Ascending aorta (tissue), 2 donors: Measurements from ENCODE around the gene GALNT9. TPM values are rescaled to one million over a fixed set of nuclear protein-coding genes. Genes with fewer than 3 reads are reported as not detected.

Experiments
- DNase-seq, 2 donors: peaks; one replicate each; pipeline ENCODE4 v3.0.0-alpha.2; 2019; ENCODE audit warnings: low spot score in 2 of 2
- H3K27ac ChIP-seq, 2 donors: fragments of 200-600 bp; sonication (generic); one replicate each; pipeline ENCODE4 v1.5.1; 2016 to 2017; ENCODE audit warnings: mild to moderate bottlenecking in 1 of 2
- H3K27me3 ChIP-seq: fragments of 200-600 bp; sonication (generic); one replicate; pipeline ENCODE4 v1.5.1; 2017
- H3K36me3 ChIP-seq, 2 donors: fragments of 200-600 bp; sonication (generic); one replicate each; pipeline ENCODE4 v1.5.1; 2016
- H3K4me1 ChIP-seq, 2 donors: fragments of 200-600 bp; sonication (generic); one replicate each; pipeline ENCODE4 v1.5.1; 2016 to 2017; ENCODE audit warnings: mild to moderate bottlenecking in 1 of 2
- H3K4me3 ChIP-seq, 2 donors: fragments of 200-600 bp; sonication (generic); one replicate each; pipeline ENCODE4 v1.5.1; 2016 to 2017; ENCODE audit warnings: mild to moderate bottlenecking in 1 of 2
- H3K9me3 ChIP-seq, 2 donors: fragments of 200-600 bp; sonication (generic); one replicate each; pipeline ENCODE4 v1.5.1; 2016
- intact Hi-C: fragments of 100-400 bp; cut with DNase I; formaldehyde crosslinking; loops from one replicate; pipeline ENCODE4 v1.15.1; 2023
- total RNA-seq: library from RNA; depleted of rRNA; stranded (reverse); fragments of >200 nt; gene quantifications from one replicate; pipeline ENCODE4 v1.1.0, GENCODE V29; 2016
- TF ChIP-seq, protein P1 (sequence below), 3 experiments: fragments of 200-600 bp in 2 of 3; fragments of 450-650 bp in 1 of 3; sonication (generic) in 2 of 3; IDR thresholded peaks; one replicate each; pipeline ENCODE4 v1.5.1; 2016 to 2019; ENCODE audit warnings: antibody characterized with exemption in 3 of 3, mild to moderate bottlenecking in 1 of 3, moderate library complexity in 1 of 3

Gene GALNT9
- total RNA-seq, 1 donor from 2014 or later, result not detected

DNA sequence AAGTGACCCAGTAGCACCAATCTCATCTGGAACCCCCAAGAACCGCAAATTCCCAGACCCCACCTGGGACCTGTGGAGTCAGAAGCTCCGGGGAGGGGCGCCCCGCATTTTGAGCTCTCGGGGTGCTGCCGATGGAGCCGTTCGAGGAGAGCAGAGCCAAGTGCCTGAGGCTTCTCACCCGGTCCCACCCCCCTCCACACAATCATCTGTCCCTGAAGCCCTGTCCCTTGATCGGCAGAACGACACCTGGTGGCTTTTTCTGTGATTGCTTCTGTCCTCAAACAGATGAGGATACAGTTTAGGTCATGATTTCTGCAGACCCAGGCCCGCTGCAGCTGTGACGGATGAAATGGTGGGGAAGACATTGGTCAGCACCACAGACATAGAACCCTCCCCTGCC is 110.5 kb downstream of the GALNT9 start:
- TF ChIP-seq, protein P1, sequence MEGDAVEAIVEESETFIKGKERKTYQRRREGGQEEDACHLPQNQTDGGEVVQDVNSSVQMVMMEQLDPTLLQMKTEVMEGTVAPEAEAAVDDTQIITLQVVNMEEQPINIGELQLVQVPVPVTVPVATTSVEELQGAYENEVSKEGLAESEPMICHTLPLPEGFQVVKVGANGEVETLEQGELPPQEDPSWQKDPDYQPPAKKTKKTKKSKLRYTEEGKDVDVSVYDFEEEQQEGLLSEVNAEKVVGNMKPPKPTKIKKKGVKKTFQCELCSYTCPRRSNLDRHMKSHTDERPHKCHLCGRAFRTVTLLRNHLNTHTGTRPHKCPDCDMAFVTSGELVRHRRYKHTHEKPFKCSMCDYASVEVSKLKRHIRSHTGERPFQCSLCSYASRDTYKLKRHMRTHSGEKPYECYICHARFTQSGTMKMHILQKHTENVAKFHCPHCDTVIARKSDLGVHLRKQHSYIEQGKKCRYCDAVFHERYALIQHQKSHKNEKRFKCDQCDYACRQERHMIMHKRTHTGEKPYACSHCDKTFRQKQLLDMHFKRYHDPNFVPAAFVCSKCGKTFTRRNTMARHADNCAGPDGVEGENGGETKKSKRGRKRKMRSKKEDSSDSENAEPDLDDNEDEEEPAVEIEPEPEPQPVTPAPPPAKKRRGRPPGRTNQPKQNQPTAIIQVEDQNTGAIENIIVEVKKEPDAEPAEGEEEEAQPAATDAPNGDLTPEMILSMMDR (IDR thresholded peaks at IDR 0.05), result peak in 2 of 3 experiments; percentile 10 to 25
- Histone ChIP-seq H3K36me3 (no peaks in the 10 kb centered on the region), H3K4me3 (no peak overlapping the region), H3K27ac (no peak overlapping the region), H3K9me3 (no peaks in the 10 kb centered on the region), H3K27me3 (no peaks in the 10 kb centered on the region), H3K4me1 (no peaks in the 10 kb centered on the region)
- intact Hi-C loops, result no loop called here
- DNase-seq, result no peak

DNA sequence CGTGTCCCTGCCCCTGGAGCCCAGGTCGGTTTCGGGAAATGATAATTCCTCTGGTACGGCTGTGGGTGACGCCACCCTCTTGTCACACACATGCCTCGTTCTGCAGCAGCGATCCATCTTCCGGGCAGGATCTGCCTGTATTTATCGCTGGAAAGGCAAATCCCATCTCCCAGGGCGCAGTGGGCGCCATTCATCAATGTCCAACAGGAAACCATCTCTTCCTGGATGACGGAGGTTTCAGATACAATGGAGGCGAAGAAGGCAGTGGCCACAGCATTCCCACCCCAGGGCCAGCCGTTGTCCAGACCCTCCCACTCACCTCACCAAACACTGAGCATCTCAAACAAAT is 110.9 kb downstream of the GALNT9 start:
- intact Hi-C loops, result no loop called here
- no peak for DNase-seq

DNA sequence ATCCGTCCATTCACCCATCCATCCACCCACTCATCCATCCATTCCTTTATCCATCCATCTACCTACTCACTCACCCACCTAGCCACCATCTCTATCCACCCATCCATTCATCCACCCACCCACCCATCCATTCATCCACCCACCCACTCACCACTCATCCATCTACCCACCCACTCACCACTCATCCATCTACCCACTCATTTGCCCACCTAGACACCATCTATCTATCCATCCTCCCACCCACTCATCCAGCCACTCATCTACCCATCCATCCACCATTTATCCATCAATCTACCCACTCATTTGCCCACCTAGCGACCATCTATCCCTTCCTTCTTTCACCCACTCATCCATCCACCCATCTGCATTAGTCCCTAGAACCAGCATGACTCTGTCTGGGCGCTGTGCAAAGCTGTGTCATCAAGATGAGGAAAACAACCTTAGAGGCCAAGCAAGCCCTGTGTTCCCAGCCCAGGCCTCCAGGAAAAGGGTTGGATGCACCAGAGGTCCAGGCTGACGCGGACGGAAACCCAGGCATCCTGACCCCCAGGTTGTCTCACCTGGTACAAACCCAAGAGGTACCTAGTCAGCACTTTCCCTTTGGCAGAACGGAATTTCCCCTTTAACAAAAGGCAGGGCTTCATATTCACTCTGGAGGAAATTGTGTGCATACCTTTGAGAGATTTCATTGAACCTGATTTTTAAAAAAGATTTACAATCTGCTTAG is 111.4 kb downstream of the GALNT9 start:
- TF ChIP-seq, protein P1 (IDR thresholded peaks at IDR 0.05), result no peak
- DNase-seq, result no peak
- H3K27me3 ChIP-seq, result no peaks in the 10 kb centered on the region
- intact Hi-C loops, result no loop called here
- no peaks in the 10 kb centered on the region for H3K9me3 ChIP-seq
- no peaks in the 10 kb centered on the region for H3K36me3 ChIP-seq
- H3K27ac ChIP-seq, result no peak overlapping the region
- H3K4me1 ChIP-seq, result no peaks in the 10 kb centered on the region
- H3K4me3 ChIP-seq, result no peak overlapping the region

More for the DNA sequence above, 110.9 kb downstream of the GALNT9 start:
- Histone ChIP-seq H3K4me3 (no peak overlapping the region), H3K36me3 (no peaks in the 10 kb centered on the region), H3K4me1 (no peaks in the 10 kb centered on the region), H3K27me3 (no peaks in the 10 kb centered on the region), H3K27ac (no peak overlapping the region), H3K9me3 (no peaks in the 10 kb centered on the region)
- TF ChIP-seq, protein P1 (IDR thresholded peaks at IDR 0.05), result no peak

DNA sequence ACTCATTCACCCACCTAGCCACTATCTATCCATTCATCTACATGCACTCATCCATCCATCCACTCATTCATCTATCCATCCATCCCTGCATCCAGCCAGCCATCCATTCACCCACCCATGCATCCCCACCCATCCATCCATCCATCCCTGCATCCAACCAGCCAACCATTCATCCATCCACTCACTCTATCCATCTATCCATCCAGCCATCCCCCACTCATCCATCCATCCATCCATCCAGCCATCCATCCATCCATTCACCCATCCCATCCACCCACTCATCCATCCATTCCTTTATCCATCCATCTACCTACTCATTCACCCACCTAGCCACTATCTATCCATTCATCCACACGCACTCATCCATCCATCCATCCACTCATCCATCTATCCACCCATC is 112.0 kb downstream of the GALNT9 start:
- no peaks in the 10 kb centered on the region for H3K9me3 ChIP-seq
- no peaks in the 10 kb centered on the region for H3K27me3 ChIP-seq
- intact Hi-C loops, result no loop called here

DNA sequence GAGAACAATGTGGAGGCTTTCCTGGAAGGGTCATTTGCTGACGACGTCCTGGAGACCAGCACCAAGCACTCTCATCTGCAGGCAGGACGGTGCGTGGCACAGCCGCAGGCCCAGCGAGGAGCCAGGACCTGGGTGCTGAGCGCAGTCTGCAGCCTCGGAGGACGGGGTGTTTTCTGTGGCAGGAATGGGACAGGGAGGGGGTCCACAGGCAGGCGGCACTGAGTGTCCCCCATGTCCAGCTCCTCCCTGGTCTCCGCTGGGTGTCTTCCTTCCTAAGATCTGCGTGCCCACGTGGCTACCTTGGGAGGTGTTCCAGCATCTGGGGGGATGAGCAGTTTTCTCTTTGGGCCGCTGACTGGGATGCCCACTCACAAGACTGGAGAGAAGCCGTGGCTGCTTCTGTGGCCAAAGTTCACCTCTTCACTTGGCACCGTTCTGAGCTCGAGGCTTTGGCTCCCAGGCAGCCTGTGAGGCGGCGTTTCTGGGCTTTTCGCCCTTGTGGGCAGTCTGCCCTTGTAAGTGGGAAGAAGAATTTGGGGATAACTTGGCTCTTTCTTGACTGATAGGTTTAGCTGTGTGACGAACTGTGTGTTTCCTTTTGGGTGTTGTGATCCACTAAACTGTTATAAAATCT is 112.9 kb downstream of the GALNT9 start:
- intact Hi-C loops, result no loop called here
- Histone ChIP-seq H3K27ac (no peak overlapping the region), H3K27me3 (no peaks in the 10 kb centered on the region), H3K36me3 (no peaks in the 10 kb centered on the region), H3K9me3 (peaks cover 0 to 5% of the 10 kb centered on the region in 2 donors), H3K4me3 (no peak overlapping the region), H3K4me1 (no peaks in the 10 kb centered on the region)
- no peak for DNase-seq
- TF ChIP-seq, protein P1 (IDR thresholded peaks at IDR 0.05), result no peak

More for the DNA sequence above, 112.0 kb downstream of the GALNT9 start:
- TF ChIP-seq, protein P1 (IDR thresholded peaks at IDR 0.05), result no peak
- Histone ChIP-seq H3K36me3 (no peaks in the 10 kb centered on the region), H3K4me1 (no peaks in the 10 kb centered on the region), H3K27ac (no peak overlapping the region), H3K4me3 (no peak overlapping the region)
- no peak for DNase-seq
